Activated T-cell treated with anti-CD3 and anti-CD28 coated beads for 48 hours (primary cell): ENCODE measurements around the gene C1QTNF6.

ENCODE experiments used
- DNase-seq: peaks from one replicate; pipeline ENCODE4 v3.0.0-alpha.2; 2020; ENCODE audit warnings: low read depth

C1QTNF6 gene

GRCh38 chr22:37141971-37142370 lies 46.1 kb downstream of the C1QTNF6 start:
- no peak for DNase-seq

GRCh38 chr22:37141476-37141875 lies 46.6 kb downstream of the C1QTNF6 start:
- no peak for DNase-seq

GRCh38 chr22:37140686-37141323 lies 47.2 kb downstream of the C1QTNF6 start:
- DNase-seq, result no peak

- DNase-seq, result no peak
Measured at GRCh38 chr22:37139762-37140161, 48.3 kb downstream of the C1QTNF6 start.

- DNase-seq, result no peak
Measured at GRCh38 chr22:37138849-37139561, 49.0 kb downstream of the C1QTNF6 start.

GRCh38 chr22:37137903-37138665 lies 50.0 kb downstream of the C1QTNF6 start:
- DNase-seq, result no peak

GRCh38 chr22:37137131-37137530 lies 50.9 kb downstream of the C1QTNF6 start:
- no peak for DNase-seq

GRCh38 chr22:37135023-37135422 lies 53.0 kb downstream of the C1QTNF6 start:
- DNase-seq, result no peak

- no peak for DNase-seq
Measured at GRCh38 chr22:37133304-37134018, 54.6 kb downstream of the C1QTNF6 start.

GRCh38 chr22:37132773-37133172 lies 55.3 kb downstream of the C1QTNF6 start:
- no peak for DNase-seq
